ENCODE measurements around the gene CEP95. TPM values are rescaled to one million over a fixed set of nuclear protein-coding genes. Genes with fewer than 3 reads are reported as not detected.

CEP95 gene
- total and polyA plus RNA-seq, 2 donors (not counting 1 experiment from before 2014, with no cell fraction given) = 16.6 to 24.8 TPM

GRCh38 chr17:64470625-64471024, 36.2 kb upstream of the CEP95 start:
- no peak overlapping the region for H3K9ac ChIP-seq (ENCODE audit: insufficient read depth, low read length)
- H3K4me1 ChIP-seq (ENCODE audit: control insufficient read depth, extremely low read depth, insufficient read depth, low read length) = no peaks in the 10 kb centered on the region
- H3K4me2 ChIP-seq (ENCODE audit: extremely low read depth, insufficient read depth, low read length) = no peak overlapping the region
- TF ChIP-seq EZH2 (IDR thresholded peaks at IDR 0.05; ENCODE audit: low read length, missing control alignments) (no peak), CTCF (conservative IDR thresholded peaks at IDR 0.05 in 1 of 2, IDR thresholded peaks at IDR 0.05 in 1 of 2; ENCODE audit: low read depth in 1 of 2, low read length in 2 of 2) (no peak)
- H4K20me1 ChIP-seq (ENCODE audit: control insufficient read depth, extremely low read depth, insufficient read depth, low read length) = no peaks in the 10 kb centered on the region
- no peak overlapping the region for H2AFZ ChIP-seq (ENCODE audit: low read length)
- H3K27me3 ChIP-seq (ENCODE audit: control insufficient read depth, insufficient read depth, low read length) = no peaks in the 10 kb centered on the region
- no peaks in the 10 kb centered on the region for H3K36me3 ChIP-seq (ENCODE audit: control insufficient read depth, insufficient read depth, low read length)
- no peak for DNase-seq (ENCODE audit: low read depth in 2 of 2)
- no peak overlapping the region for H3K4me3 ChIP-seq (replicated peaks in 1 of 4; ENCODE audit: control extremely low read depth in 1 of 4, insufficient read depth in 1 of 4, low read depth in 3 of 4, low read length in 4 of 4)
- H3K79me2 ChIP-seq (ENCODE audit: control insufficient read depth, insufficient read depth, low read length) = no peaks in the 10 kb centered on the region
- H3K9me3 ChIP-seq (ENCODE audit: control insufficient read depth, insufficient read depth, low read depth, low read length) = no peaks in the 10 kb centered on the region
- no peak overlapping the region for H3K27ac ChIP-seq (ENCODE audit: insufficient read depth, low read length)

GRCh38 chr17:64471440-64471839, 35.3 kb upstream of the CEP95 start:
- Histone ChIP-seq H3K27me3 (ENCODE audit: control insufficient read depth, insufficient read depth, low read length) (no peaks in the 10 kb centered on the region), H3K4me2 (ENCODE audit: extremely low read depth, insufficient read depth, low read length) (no peak overlapping the region), H3K9me3 (ENCODE audit: control insufficient read depth, insufficient read depth, low read depth, low read length) (no peaks in the 10 kb centered on the region), H3K4me1 (ENCODE audit: control insufficient read depth, extremely low read depth, insufficient read depth, low read length) (no peaks in the 10 kb centered on the region), H4K20me1 (ENCODE audit: control insufficient read depth, extremely low read depth, insufficient read depth, low read length) (no peaks in the 10 kb centered on the region), H3K4me3 (replicated peaks in 1 of 4; ENCODE audit: control extremely low read depth in 1 of 4, insufficient read depth in 1 of 4, low read depth in 3 of 4, low read length in 4 of 4) (no peak overlapping the region), H3K79me2 (ENCODE audit: control insufficient read depth, insufficient read depth, low read length) (no peaks in the 10 kb centered on the region), H3K27ac (ENCODE audit: insufficient read depth, low read length) (no peak overlapping the region), H3K9ac (ENCODE audit: insufficient read depth, low read length) (no peak overlapping the region), H2AFZ (ENCODE audit: low read length) (no peak overlapping the region), H3K36me3 (ENCODE audit: control insufficient read depth, insufficient read depth, low read length) (no peaks in the 10 kb centered on the region)
- TF ChIP-seq CTCF (conservative IDR thresholded peaks at IDR 0.05 in 1 of 2, IDR thresholded peaks at IDR 0.05 in 1 of 2; ENCODE audit: low read depth in 1 of 2, low read length in 2 of 2) (no peak), EZH2 (IDR thresholded peaks at IDR 0.05; ENCODE audit: low read length, missing control alignments) (no peak)
- no peak for DNase-seq (ENCODE audit: low read depth in 2 of 2)

DNA sequence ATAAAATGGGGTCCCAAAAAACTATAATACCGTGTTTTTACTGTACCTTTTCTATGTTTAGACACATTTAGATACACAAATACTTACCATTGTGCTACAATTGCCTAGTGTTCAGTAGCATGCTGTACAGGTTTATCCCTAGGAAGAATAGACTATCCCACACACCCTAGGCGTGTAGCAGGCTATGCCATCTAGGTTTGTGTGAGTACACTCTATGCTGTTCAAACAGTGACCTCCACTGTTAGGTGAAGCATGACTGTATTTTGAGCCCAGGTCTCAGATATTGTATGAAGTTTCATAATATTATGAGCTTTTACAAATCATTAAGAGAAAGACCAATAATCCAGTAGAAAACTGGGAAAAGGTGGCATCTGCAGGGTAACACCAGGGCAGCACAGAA, 34.2 kb upstream of the CEP95 start:
- no peaks in the 10 kb centered on the region for H4K20me1 ChIP-seq (ENCODE audit: control insufficient read depth, extremely low read depth, insufficient read depth, low read length)
- no peaks in the 10 kb centered on the region for H3K9me3 ChIP-seq (ENCODE audit: control insufficient read depth, insufficient read depth, low read depth, low read length)
- no peak overlapping the region for H3K4me3 ChIP-seq (replicated peaks in 1 of 4; ENCODE audit: control extremely low read depth in 1 of 4, insufficient read depth in 1 of 4, low read depth in 3 of 4, low read length in 4 of 4)
- no peaks in the 10 kb centered on the region for H3K79me2 ChIP-seq (ENCODE audit: control insufficient read depth, insufficient read depth, low read length)
- H3K4me1 ChIP-seq (ENCODE audit: control insufficient read depth, extremely low read depth, insufficient read depth, low read length) = no peaks in the 10 kb centered on the region
- H3K27me3 ChIP-seq (ENCODE audit: control insufficient read depth, insufficient read depth, low read length) = no peaks in the 10 kb centered on the region
- no peak overlapping the region for H3K9ac ChIP-seq (ENCODE audit: insufficient read depth, low read length)
- DNase-seq (ENCODE audit: low read depth in 2 of 2) = no peak
- no peak overlapping the region for H2AFZ ChIP-seq (ENCODE audit: low read length)
- H3K4me2 ChIP-seq (ENCODE audit: extremely low read depth, insufficient read depth, low read length) = no peak overlapping the region
- H3K27ac ChIP-seq (ENCODE audit: insufficient read depth, low read length) = no peak overlapping the region
- H3K36me3 ChIP-seq (ENCODE audit: control insufficient read depth, insufficient read depth, low read length) = no peaks in the 10 kb centered on the region
- TF ChIP-seq EZH2 (IDR thresholded peaks at IDR 0.05; ENCODE audit: low read length, missing control alignments) = no peak
- no peak for TF ChIP-seq CTCF (conservative IDR thresholded peaks at IDR 0.05 in 1 of 2, IDR thresholded peaks at IDR 0.05 in 1 of 2; ENCODE audit: low read depth in 1 of 2, low read length in 2 of 2)
